K562 (cell line): ENCODE results near the gene ZNF488. TPM values are rescaled to one million over a fixed set of nuclear protein-coding genes. Genes with fewer than 3 reads are reported as not detected.
A peak's percentile ranks its signal among the peaks of the same experiment; 100 is the strongest.

Experiments
- BRF1 ChIP-seq: IDR thresholded peaks from 3 replicates; pipeline ENCODE4 v1.6.1; 2011; ENCODE audit warnings: borderline replicate concordance, mild to moderate bottlenecking; ENCODE audit not compliant: insufficient read length; ENCODE audit errors: extremely low read depth
- CC2D1A ChIP-seq: fragments of 450-650 bp; IDR thresholded peaks from 2 replicates; pipeline ENCODE4 v1.6.1; 2017; ENCODE audit warnings: mild to moderate bottlenecking
- HDAC1 ChIP-seq, 2 experiments: fragments of 450-650 bp; IDR thresholded peaks; 2 replicates each; pipeline ENCODE4 v1.6.1; 2016 to 2017; ENCODE audit warnings: inconsistent platforms in 1 of 2, mild to moderate bottlenecking in 1 of 2, moderate library complexity in 1 of 2
- HEY1 ChIP-seq: fragments of 250-450 bp; sonication (Bioruptor Pico); IDR thresholded peaks from 2 replicates; pipeline ENCODE4 v1.5.0; 2020; ENCODE audit warnings: mild to moderate bottlenecking, moderate library complexity, borderline replicate concordance
- HMBOX1 ChIP-seq: sonication (generic); IDR thresholded peaks from 2 replicates; pipeline ENCODE4 v1.6.1; 2016
- KAT2B ChIP-seq: IDR thresholded peaks from one replicate; pipeline ENCODE4 v1.6.1; 2012; ENCODE audit warnings: low read depth, mild to moderate bottlenecking, control low read depth, inconsistent platforms, low read length, moderate library complexity
- L3MBTL2 ChIP-seq: fragments of 450-650 bp; IDR thresholded peaks from 2 replicates; pipeline ENCODE4 v1.6.1; 2016; ENCODE audit warnings: mild to moderate bottlenecking, moderate library complexity
- NRF1 ChIP-seq, 2 experiments: fragments of 450-650 bp; IDR thresholded peaks in 1 of 2; conservative IDR thresholded peaks in 1 of 2; 2 replicates each; pipeline ENCODE4 v1.6.1; 2014; ENCODE audit warnings: mild to moderate bottlenecking in 2 of 2
- PBX2 ChIP-seq, 2 experiments: IDR thresholded peaks in 1 of 2; conservative IDR thresholded peaks in 1 of 2; 2 replicates each; pipeline ENCODE4 v1.6.1; 2016; ENCODE audit warnings: low read depth in 2 of 2, mild to moderate bottlenecking in 1 of 2, missing compliant biosample characterization in 1 of 2, missing genetic modification characterization in 1 of 2, moderate library complexity in 1 of 2
- POLR2B ChIP-seq: fragments of 450-650 bp; IDR thresholded peaks from 2 replicates; pipeline ENCODE4 v1.6.1; 2018; ENCODE audit warnings: low read depth; ENCODE audit not compliant: partially characterized antibody
- RB1 ChIP-seq: fragments of 450-650 bp; IDR thresholded peaks from 2 replicates; pipeline ENCODE4 v1.6.1; 2017; ENCODE audit warnings: low read depth, mild to moderate bottlenecking
- SOX6 ChIP-seq: fragments of 450-650 bp; IDR thresholded peaks from 2 replicates; pipeline ENCODE4 v1.6.1; 2014; ENCODE audit warnings: mild to moderate bottlenecking
- TSHZ1 ChIP-seq: fragments of 250-450 bp; sonication (Bioruptor Pico); IDR thresholded peaks from 2 replicates; pipeline ENCODE4 v1.4.0; 2020; ENCODE audit warnings: mild to moderate bottlenecking, moderate library complexity
- ZBTB17 ChIP-seq: fragments of 450-650 bp; formaldehyde crosslinking; IDR thresholded peaks from 2 replicates; pipeline ENCODE4 v1.4.0; 2020; ENCODE audit warnings: mild to moderate bottlenecking
- ZNF445 ChIP-seq: fragments of 250-450 bp; sonication (Bioruptor Pico); IDR thresholded peaks from 2 replicates; pipeline ENCODE4 v1.4.0; 2020; ENCODE audit warnings: low read depth, mild to moderate bottlenecking, moderate library complexity
- polyA plus RNA-seq, 8 experiments: library from polyadenylated mRNA; depleted of rRNA in 4 of 8; stranded (reverse) in 5 of 8; unstranded in 3 of 8; fragments of >200 nt; fragmentation: Nextera tagmentation in 2 of 8; fragmentation: Illumina TruSeq in 1 of 8; extraction: Ambion mirVana in 2 of 8; extraction: Trizol in 1 of 8; gene quantifications; 2 replicates each; pipeline versions ENCODE4 v1.2.1 to v1.2.3, GENCODE V29; 2011 to 2014; ENCODE audit warnings: inconsistent platforms in 1 of 8, missing spikeins in 1 of 8
- total RNA-seq, 7 experiments: library from RNA; depleted of rRNA in 6 of 7; stranded (reverse); fragments of >200 nt in 6 of 7; fragmentation: Illumina TruSeq in 2 of 7; extraction: Trizol in 2 of 7; gene quantifications; 2 replicates each; pipeline versions ENCODE4 v1.2.1 to v1.2.3, GENCODE V29; 2011 to 2021; ENCODE audit warnings: low replicate concordance in 1 of 7
- TF ChIP-seq, protein P1 (sequence below): fragments of 450-650 bp; IDR thresholded peaks from 2 replicates; pipeline ENCODE4 v1.6.1; 2018; ENCODE audit warnings: mild to moderate bottlenecking, low read depth; ENCODE audit not compliant: partially characterized antibody
- TF ChIP-seq, protein P2 (sequence below): sonication (generic); formaldehyde crosslinking; IDR thresholded peaks from 2 replicates; pipeline ENCODE4 v1.4.0; 2020; ENCODE audit warnings: mild to moderate bottlenecking, missing genetic modification reagents

The ZNF488 gene
- total and polyA plus RNA-seq, 9 of the 15 experiments (the other 6 are each of a cell fraction or from before 2014, with no cell fraction given): 0.03 to 0.09 (median 0.05) TPM; not detected in 3

- TF ChIP-seq, protein P1, sequence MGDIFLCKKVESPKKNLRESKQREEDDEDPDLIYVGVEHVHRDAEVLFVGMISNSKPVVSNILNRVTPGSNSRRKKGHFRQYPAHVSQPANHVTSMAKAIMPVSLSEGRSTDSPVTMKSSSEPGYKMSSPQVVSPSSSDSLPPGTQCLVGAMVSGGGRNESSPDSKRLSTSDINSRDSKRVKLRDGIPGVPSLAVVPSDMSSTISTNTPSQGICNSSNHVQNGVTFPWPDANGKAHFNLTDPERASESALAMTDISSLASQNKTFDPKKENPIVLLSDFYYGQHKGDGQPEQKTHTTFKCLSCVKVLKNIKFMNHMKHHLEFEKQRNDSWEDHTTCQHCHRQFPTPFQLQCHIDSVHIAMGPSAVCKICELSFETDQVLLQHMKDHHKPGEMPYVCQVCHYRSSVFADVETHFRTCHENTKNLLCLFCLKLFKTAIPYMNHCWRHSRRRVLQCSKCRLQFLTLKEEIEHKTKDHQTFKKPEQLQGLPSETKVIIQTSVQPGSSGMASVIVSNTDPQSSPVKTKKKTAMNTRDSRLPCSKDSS: no peak
- peak; percentile 36; the same call in 1 of the 2 replicates for TF ChIP-seq RB1
- peak; percentile 82; the same call in 1 of the 2 replicates for TF ChIP-seq SOX6
- TF ChIP-seq ZNF445 (CRISPR knock-in tag): 0 out of 2 replicates have a peak, but pooled peaks have one; percentile 25
- no peak for TF ChIP-seq HMBOX1
- no peak for TF ChIP-seq CC2D1A
- TF ChIP-seq, protein P2, sequence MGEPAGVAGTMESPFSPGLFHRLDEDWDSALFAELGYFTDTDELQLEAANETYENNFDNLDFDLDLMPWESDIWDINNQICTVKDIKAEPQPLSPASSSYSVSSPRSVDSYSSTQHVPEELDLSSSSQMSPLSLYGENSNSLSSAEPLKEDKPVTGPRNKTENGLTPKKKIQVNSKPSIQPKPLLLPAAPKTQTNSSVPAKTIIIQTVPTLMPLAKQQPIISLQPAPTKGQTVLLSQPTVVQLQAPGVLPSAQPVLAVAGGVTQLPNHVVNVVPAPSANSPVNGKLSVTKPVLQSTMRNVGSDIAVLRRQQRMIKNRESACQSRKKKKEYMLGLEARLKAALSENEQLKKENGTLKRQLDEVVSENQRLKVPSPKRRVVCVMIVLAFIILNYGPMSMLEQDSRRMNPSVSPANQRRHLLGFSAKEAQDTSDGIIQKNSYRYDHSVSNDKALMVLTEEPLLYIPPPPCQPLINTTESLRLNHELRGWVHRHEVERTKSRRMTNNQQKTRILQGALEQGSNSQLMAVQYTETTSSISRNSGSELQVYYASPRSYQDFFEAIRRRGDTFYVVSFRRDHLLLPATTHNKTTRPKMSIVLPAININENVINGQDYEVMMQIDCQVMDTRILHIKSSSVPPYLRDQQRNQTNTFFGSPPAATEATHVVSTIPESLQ (CRISPR knock-in tag): 0 out of 2 replicates have a peak, but pooled peaks have one; percentile 28
- TF ChIP-seq BRF1: no peak
- no peak for TF ChIP-seq PBX2 (CRISPR knock-in tag; IDR thresholded peaks at IDR 0.05; ENCODE audit: low read depth)
- TF ChIP-seq PBX2 (tag; conservative IDR thresholded peaks at IDR 0.05; ENCODE audit: low read depth): 0 out of 2 replicates have a peak, but pooled peaks have one; percentile 8
- TF ChIP-seq HDAC1 (IDR thresholded peaks at IDR 0.05): peak in 1 of 2 experiments; percentile 44; a peak in 1 of 4 replicates
- TF ChIP-seq POLR2B: no peak
- 0 out of 4 replicates have a peak, but pooled peaks of 1 of the 2 experiments have one; percentile 22 for TF ChIP-seq NRF1 (conservative IDR thresholded peaks at IDR 0.05 in 1 of 2, IDR thresholded peaks at IDR 0.05 in 1 of 2)
- TF ChIP-seq HEY1 (CRISPR knock-in tag): no peak
- TF ChIP-seq ZBTB17 (CRISPR knock-in tag): peak; percentile 97
- 0 out of 2 replicates have a peak, but pooled peaks have one; percentile 35 for TF ChIP-seq TSHZ1
- TF ChIP-seq L3MBTL2: peak; percentile 95
- no peak for TF ChIP-seq KAT2B
Measured at GRCh38 chr10:47326927-47327330, 57.2 kb downstream of the ZNF488 start (continued).
